LNCAP (cell line): ENCODE data around the gene AKT1.

Experiments
- TF ChIP-seq, protein P1 (sequence below): fragments of 450-650 bp; IDR thresholded peaks from 2 replicates; pipeline ENCODE4 v1.5.1; 2017; ENCODE audit warnings: mild to moderate bottlenecking

Gene AKT1

DNA sequence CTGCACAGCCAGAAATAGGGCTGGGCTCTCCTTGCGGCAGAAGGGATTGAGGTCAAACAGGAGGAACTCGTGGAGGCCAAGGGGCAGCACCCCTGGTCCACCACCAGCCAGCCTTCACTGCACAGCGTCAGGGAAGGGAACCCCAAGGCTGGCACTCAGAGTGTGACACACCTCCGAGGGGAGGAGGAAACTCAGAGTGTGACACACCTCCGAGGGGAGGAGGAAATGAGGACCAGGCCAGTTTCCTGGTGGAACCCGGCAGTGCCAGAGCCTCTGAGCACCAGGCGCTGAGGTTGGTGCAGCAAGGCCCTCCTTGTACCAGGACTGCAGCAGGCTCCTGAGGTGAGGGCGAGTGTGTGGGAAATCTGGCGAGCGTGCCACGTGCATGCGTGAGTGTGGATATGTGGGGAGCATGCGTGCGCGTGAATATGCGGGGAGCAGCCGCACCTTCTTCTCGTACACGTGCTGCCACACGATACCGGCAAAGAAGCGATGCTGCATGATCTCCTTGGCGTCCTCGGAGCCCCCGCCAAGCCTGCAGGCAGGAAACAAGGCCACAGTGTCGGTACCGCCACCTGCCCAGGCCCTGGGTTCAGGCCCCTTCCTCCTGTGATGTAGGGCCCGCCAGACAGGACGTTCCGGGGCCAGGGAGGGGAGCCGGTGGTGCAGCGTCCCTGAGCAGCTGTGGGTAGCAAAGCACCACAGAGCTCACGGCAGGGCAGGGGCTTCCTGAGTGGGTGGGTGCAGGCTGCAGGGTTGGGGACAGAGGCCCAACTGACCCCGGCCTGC lies 23.4 kb downstream of the AKT1 start:
- TF ChIP-seq, protein P1, sequence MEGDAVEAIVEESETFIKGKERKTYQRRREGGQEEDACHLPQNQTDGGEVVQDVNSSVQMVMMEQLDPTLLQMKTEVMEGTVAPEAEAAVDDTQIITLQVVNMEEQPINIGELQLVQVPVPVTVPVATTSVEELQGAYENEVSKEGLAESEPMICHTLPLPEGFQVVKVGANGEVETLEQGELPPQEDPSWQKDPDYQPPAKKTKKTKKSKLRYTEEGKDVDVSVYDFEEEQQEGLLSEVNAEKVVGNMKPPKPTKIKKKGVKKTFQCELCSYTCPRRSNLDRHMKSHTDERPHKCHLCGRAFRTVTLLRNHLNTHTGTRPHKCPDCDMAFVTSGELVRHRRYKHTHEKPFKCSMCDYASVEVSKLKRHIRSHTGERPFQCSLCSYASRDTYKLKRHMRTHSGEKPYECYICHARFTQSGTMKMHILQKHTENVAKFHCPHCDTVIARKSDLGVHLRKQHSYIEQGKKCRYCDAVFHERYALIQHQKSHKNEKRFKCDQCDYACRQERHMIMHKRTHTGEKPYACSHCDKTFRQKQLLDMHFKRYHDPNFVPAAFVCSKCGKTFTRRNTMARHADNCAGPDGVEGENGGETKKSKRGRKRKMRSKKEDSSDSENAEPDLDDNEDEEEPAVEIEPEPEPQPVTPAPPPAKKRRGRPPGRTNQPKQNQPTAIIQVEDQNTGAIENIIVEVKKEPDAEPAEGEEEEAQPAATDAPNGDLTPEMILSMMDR: no peak

DNA sequence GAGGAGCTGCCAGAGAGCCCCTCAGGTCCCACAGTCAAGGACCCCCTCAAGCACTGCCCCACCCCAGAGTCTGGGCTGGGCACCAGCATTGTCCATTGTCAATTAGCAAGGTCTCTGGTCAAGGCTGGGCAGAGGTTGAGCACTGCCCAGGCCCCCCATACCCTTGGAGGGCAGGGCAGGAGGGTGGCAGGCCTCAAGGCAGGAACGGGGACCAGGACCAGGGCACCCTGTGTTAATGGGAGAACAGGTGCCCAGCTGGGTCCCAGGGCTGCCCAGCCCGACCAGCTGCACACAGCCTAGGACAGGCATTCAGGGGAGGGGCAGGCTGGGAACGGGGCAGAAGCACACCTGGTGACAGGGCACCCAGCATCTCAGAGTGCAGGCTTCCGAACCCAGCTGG lies 24.2 kb downstream of the AKT1 start:
- TF ChIP-seq, protein P1: no peak

DNA sequence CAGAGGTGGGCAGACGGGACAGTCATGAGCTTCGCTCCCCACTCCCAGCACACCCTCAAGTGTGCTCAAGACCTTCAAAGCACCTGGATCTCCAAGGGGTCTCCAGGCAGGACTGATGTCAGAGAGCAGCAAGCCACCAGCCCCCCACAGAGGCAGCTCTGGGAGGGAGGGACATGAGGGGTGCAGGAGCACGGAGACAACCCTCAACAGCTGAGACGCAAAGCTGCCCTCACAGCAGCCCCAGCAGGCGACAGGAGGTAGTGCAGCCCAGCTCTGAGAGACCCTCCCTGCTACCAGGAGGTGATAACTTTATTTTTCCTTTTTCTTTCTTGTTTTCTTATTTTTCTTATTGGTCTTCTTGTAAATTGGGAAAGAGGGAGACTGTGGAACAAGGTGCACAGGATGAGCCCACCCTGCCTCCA lies 24.7 kb downstream of the AKT1 start:
- TF ChIP-seq, protein P1: peak; percentile 47

DNA sequence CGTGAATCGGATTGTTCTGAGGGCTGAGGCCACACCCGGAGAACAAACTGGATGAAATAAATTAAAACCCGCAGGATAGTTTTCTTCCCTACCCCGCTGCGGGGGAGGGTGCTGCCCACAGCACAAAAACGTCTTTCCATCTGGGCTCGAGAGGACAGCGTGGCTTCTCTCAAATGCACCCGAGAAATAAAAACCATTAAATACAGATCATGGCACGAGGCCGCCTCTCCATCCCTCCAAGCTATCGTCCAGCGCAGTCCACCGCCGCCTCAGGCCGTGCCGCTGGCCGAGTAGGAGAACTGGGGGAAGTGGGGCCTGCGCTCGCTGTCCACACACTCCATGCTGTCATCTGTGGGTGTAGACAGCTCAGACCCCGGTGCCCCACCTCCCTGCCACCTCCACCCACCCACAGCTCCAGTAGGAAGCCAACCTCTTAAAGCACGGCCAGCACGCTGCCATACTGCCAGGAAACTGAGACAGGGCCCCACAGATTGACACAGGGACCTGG lies 25.4 kb downstream of the AKT1 start:
- TF ChIP-seq, protein P1: no peak

DNA sequence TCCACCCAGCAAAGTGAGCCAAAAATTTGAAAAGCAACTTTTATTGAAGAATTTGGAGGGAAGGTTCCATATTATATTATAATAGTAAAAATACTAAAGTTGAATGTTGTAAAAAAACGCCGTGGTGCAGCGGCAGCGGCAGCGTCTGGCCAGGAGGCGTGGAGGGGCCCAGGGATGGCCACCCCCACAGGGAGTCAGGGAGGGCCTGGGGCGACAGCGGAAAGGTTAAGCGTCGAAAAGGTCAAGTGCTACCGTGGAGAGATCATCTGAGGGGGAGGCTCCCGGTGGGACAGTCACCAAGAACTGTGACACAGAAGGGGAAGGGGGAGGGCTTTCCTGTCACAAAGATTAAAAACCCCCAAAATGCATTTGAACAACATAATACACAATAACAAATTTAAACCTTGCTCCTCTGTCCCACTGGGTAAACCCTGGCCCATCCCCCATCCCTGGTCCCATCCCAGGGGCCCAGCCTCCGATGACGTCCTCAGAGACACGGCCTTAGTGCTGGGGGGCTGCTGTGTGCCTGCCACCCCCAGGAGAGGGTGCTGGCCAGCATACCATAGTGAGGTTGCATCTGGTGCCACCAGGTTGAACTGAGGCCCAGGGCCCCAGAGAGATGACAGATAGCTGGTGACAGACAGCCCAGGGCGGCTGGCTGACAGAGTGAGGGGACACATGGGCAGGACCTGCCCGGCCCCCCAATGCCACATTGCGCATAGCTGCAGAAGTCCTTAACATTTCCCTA lies 26.1 kb downstream of the AKT1 start:
- TF ChIP-seq, protein P1: no peak

DNA sequence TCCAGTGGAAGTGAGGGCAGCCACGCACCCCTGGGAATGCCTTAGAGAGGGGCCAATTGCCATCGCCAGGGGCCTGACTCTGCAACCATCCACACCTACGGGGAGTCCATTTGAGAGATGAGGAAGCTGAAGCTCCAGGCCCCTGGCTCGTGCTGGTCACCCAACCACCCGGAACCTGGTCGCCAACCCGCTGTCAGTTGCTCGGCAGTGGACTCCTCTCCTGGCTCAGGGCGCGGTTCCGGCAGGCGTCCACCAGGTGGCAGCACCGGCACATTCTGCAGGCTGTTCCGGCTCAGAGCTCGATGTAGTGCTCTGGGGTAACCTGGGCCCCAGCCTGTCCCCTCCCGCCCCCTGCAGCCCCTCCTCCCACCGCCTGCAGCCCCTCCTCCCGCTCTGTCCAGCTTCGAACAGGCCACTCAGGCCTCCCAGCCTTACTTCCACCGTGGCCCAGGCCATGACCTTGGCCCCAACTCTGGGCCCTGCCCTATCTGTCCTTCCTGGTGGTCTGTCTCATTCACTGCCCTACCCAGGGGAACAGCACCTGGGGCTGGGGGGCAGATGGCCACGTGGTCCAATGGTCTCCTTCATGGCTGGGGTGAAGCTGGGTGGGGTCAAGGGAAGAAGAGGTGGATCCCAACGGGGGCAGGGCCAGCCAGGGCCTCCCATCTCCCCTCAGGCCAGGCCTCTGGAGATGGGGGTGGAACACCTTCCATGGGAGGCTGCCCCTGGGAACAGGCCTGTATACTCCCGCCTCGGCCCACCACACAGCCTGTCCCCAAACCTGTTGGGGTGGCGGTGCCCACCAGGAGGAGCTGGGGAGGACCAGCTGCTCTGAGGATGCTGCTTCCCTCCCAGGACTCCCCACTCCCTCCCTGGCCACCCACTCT lies 26.9 kb downstream of the AKT1 start:
- TF ChIP-seq, protein P1: peak; percentile 86

DNA sequence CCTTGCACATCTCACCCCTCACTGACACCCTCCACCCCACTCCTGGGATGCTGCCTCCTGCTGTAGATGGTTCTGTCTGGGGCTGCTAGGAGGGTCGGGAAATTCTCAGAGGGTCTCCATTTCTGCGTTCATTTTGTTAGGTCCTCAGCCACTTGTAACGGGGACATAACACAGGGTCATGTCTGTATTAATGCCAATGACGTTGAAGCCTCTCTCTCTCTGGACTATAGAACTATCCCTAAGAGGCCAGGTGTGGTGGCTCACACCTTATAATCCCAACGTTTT lies 28.0 kb downstream of the AKT1 start:
- TF ChIP-seq, protein P1: no peak
